ENCODE data around the gene FAM13A.
"Not testable (repeated sequence)": the region's sequence is repeated elsewhere in the genome, so short reads cannot be mapped to it uniquely, and the experiment has no call there.

FAM13A gene

GRCh38 chr4:89023140-89023539, 33.8 kb downstream of the FAM13A start:
- Mint-ChIP-seq H3K27ac (no peak overlapping the region), H3K27me3 (no peaks in the 10 kb centered on the region), H3K36me3 (ENCODE audit: low read depth) (no peaks in the 10 kb centered on the region), H3K9me3 (no peaks in the 10 kb centered on the region), H3K4me3 (no peak overlapping the region), H3K4me1 (ENCODE audit: low read depth) (peaks cover 6% of the 10 kb centered on the region)
- intact Hi-C loops (cut with micrococcal nuclease), result no loop called here

GRCh38 chr4:89022426-89023128, 34.4 kb downstream of the FAM13A start:
- Mint-ChIP-seq H3K4me3 (no peak overlapping the region), H3K27ac (no peak overlapping the region), H3K9me3 (no peaks in the 10 kb centered on the region), H3K27me3 (no peaks in the 10 kb centered on the region), H3K4me1 (ENCODE audit: low read depth) (peaks cover 6% of the 10 kb centered on the region), H3K36me3 (ENCODE audit: low read depth) (no peaks in the 10 kb centered on the region)
- intact Hi-C loops (cut with micrococcal nuclease), result no loop called here

GRCh38 chr4:89021684-89022083, 35.3 kb downstream of the FAM13A start:
- intact Hi-C loops (cut with micrococcal nuclease), result no loop called here
- Mint-ChIP-seq H3K4me1 (ENCODE audit: low read depth) (peaks cover 6% of the 10 kb centered on the region), H3K27me3 (no peaks in the 10 kb centered on the region), H3K27ac (no peak overlapping the region), H3K4me3 (no peak overlapping the region), H3K9me3 (no peaks in the 10 kb centered on the region), H3K36me3 (ENCODE audit: low read depth) (no peaks in the 10 kb centered on the region)

- H3K9me3 Mint-ChIP-seq, result no peaks in the 10 kb centered on the region
- H3K27me3 Mint-ChIP-seq, result no peaks in the 10 kb centered on the region
- no peak overlapping the region for H3K4me3 Mint-ChIP-seq
- intact Hi-C loops (cut with micrococcal nuclease), result no loop called here
- no peak overlapping the region for H3K27ac Mint-ChIP-seq
- no peaks in the 10 kb centered on the region for H3K36me3 Mint-ChIP-seq (ENCODE audit: low read depth)
- peaks cover 6% of the 10 kb centered on the region for H3K4me1 Mint-ChIP-seq (ENCODE audit: low read depth)
Measured at GRCh38 chr4:89021062-89021461, 35.9 kb downstream of the FAM13A start.

- H3K4me3 Mint-ChIP-seq; H3K36me3 Mint-ChIP-seq (ENCODE audit: low read depth); H3K27me3 Mint-ChIP-seq; H3K4me1 Mint-ChIP-seq (ENCODE audit: low read depth); H3K27ac Mint-ChIP-seq: not testable (repeated sequence)
- intact Hi-C loops (cut with micrococcal nuclease), result loop anchor here (5.0 kb wide), 1 partner anchor 483 kb away; no protein-coding TSS in a partner anchor
- peaks cover 14% of the 10 kb centered on the region for H3K9me3 Mint-ChIP-seq
Measured at GRCh38 chr4:89014897-89015296, 42.1 kb downstream of the FAM13A start.

- Mint-ChIP-seq H3K9me3 (peaks cover 7% of the 10 kb centered on the region), H3K36me3 (ENCODE audit: low read depth) (no peaks in the 10 kb centered on the region), H3K4me3 (no peak overlapping the region), H3K27me3 (no peaks in the 10 kb centered on the region), H3K27ac (no peak overlapping the region), H3K4me1 (ENCODE audit: low read depth) (no peaks in the 10 kb centered on the region)
- intact Hi-C loops (cut with micrococcal nuclease), result no loop called here
Measured at GRCh38 chr4:89009761-89010369, 47.1 kb downstream of the FAM13A start.

GRCh38 chr4:89009115-89009514, 47.9 kb downstream of the FAM13A start:
- Mint-ChIP-seq H3K27ac (no peak overlapping the region), H3K4me3 (no peak overlapping the region), H3K27me3 (no peaks in the 10 kb centered on the region), H3K4me1 (ENCODE audit: low read depth) (no peaks in the 10 kb centered on the region), H3K36me3 (ENCODE audit: low read depth) (no peaks in the 10 kb centered on the region), H3K9me3 (no peaks in the 10 kb centered on the region)
- intact Hi-C loops (cut with micrococcal nuclease), result no loop called here

GRCh38 chr4:89008166-89008565, 48.8 kb downstream of the FAM13A start:
- H3K27ac Mint-ChIP-seq, result no peak overlapping the region
- no peaks in the 10 kb centered on the region for H3K36me3 Mint-ChIP-seq (ENCODE audit: low read depth)
- H3K27me3 Mint-ChIP-seq, result no peaks in the 10 kb centered on the region
- H3K9me3 Mint-ChIP-seq, result no peaks in the 10 kb centered on the region
- intact Hi-C loops (cut with micrococcal nuclease), result no loop called here
- no peaks in the 10 kb centered on the region for H3K4me1 Mint-ChIP-seq (ENCODE audit: low read depth)
- no peak overlapping the region for H3K4me3 Mint-ChIP-seq

- Mint-ChIP-seq H3K4me3 (no peak overlapping the region), H3K27ac (no peak overlapping the region), H3K4me1 (ENCODE audit: low read depth) (no peaks in the 10 kb centered on the region), H3K27me3 (no peaks in the 10 kb centered on the region), H3K9me3 (no peaks in the 10 kb centered on the region), H3K36me3 (ENCODE audit: low read depth) (no peaks in the 10 kb centered on the region)
- intact Hi-C loops (cut with micrococcal nuclease), result no loop called here
Measured at GRCh38 chr4:89007338-89007939, 49.5 kb downstream of the FAM13A start.

GRCh38 chr4:89006307-89006706, 50.7 kb downstream of the FAM13A start:
- H3K9me3 Mint-ChIP-seq, result no peaks in the 10 kb centered on the region
- no peaks in the 10 kb centered on the region for H3K36me3 Mint-ChIP-seq (ENCODE audit: low read depth)
- H3K4me3 Mint-ChIP-seq, result no peak overlapping the region
- no peak overlapping the region for H3K27ac Mint-ChIP-seq
- no peaks in the 10 kb centered on the region for H3K27me3 Mint-ChIP-seq
- no peaks in the 10 kb centered on the region for H3K4me1 Mint-ChIP-seq (ENCODE audit: low read depth)
- intact Hi-C loops (cut with micrococcal nuclease), result no loop called here

GRCh38 chr4:89005066-89005465, 51.9 kb downstream of the FAM13A start:
- H3K36me3 Mint-ChIP-seq (ENCODE audit: low read depth); H3K4me1 Mint-ChIP-seq (ENCODE audit: low read depth); H3K27ac Mint-ChIP-seq; H3K4me3 Mint-ChIP-seq; intact Hi-C loops (cut with micrococcal nuclease); H3K27me3 Mint-ChIP-seq; H3K9me3 Mint-ChIP-seq: not testable (repeated sequence)

- Mint-ChIP-seq H3K27ac (no peak overlapping the region), H3K9me3 (peaks cover 7% of the 10 kb centered on the region), H3K4me3 (no peak overlapping the region), H3K36me3 (ENCODE audit: low read depth) (no peaks in the 10 kb centered on the region), H3K4me1 (ENCODE audit: low read depth) (peaks cover 8% of the 10 kb centered on the region), H3K27me3 (no peaks in the 10 kb centered on the region)
- intact Hi-C loops (cut with micrococcal nuclease), result no loop called here
Measured at GRCh38 chr4:89001647-89002445, 55.1 kb downstream of the FAM13A start.

GRCh38 chr4:89000844-89001360, 56.1 kb downstream of the FAM13A start:
- Mint-ChIP-seq H3K27ac (no peak overlapping the region), H3K9me3 (peaks cover 7% of the 10 kb centered on the region), H3K4me3 (no peak overlapping the region), H3K36me3 (ENCODE audit: low read depth) (no peaks in the 10 kb centered on the region), H3K4me1 (ENCODE audit: low read depth) (peaks cover 11% of the 10 kb centered on the region), H3K27me3 (no peaks in the 10 kb centered on the region)
- intact Hi-C loops (cut with micrococcal nuclease), result no loop called here

GRCh38 chr4:89000382-89000781, 56.6 kb downstream of the FAM13A start:
- Mint-ChIP-seq H3K27me3 (no peaks in the 10 kb centered on the region), H3K36me3 (ENCODE audit: low read depth) (no peaks in the 10 kb centered on the region), H3K4me1 (ENCODE audit: low read depth) (peaks cover 13% of the 10 kb centered on the region), H3K4me3 (no peak overlapping the region), H3K9me3 (peaks cover 7% of the 10 kb centered on the region), H3K27ac (no peak overlapping the region)
- intact Hi-C loops (cut with micrococcal nuclease), result no loop called here

Data from dendritic cell treated with granulocyte-macrophage colony-stimulating factor and Interleukin-4, amounts not matched to agents 40 ng/mL and 50 ng/mL, for 4 days (primary cell).